H1 (cell line): ENCODE measurements around the gene PAX7. TPM values are rescaled to one million over a fixed set of nuclear protein-coding genes. Genes with fewer than 3 reads are reported as not detected.

Experiments used
- polyA plus RNA-seq, 7 experiments: library from polyadenylated mRNA; depleted of rRNA in 3 of 7; stranded (reverse) in 5 of 7; unstranded in 2 of 7; fragments of >200 nt in 5 of 7; fragments of 200-250 nt in 2 of 7; gene quantifications; 1 replicate in 5 of 7; 2 replicates in 1 of 7; 4 replicates in 1 of 7; pipeline versions ENCODE4 v1.2.1 to v1.2.3, GENCODE V29; 2011 to 2013; ENCODE audit warnings: missing spikeins in 2 of 7, mixed read lengths in 2 of 7
- total RNA-seq: library from RNA; stranded (reverse); fragmentation: NEBNext Ultra II Directional; extraction: Animal tissue kit (Norgen Biotek cat#: 25700); gene quantifications from 2 replicates; pipeline ENCODE4 v1.2.1, GENCODE V29; 2021
- TF ChIP-seq, protein P1 (sequence below): IDR thresholded peaks from 2 replicates; pipeline ENCODE4 v1.6.1; 2012; ENCODE audit warnings: low read length, inconsistent platforms

PAX7 gene
- total and polyA plus RNA-seq, 2 of the 8 experiments (the other 6 are each of a cell fraction or from before 2014, with no cell fraction given): not detected

DNA sequence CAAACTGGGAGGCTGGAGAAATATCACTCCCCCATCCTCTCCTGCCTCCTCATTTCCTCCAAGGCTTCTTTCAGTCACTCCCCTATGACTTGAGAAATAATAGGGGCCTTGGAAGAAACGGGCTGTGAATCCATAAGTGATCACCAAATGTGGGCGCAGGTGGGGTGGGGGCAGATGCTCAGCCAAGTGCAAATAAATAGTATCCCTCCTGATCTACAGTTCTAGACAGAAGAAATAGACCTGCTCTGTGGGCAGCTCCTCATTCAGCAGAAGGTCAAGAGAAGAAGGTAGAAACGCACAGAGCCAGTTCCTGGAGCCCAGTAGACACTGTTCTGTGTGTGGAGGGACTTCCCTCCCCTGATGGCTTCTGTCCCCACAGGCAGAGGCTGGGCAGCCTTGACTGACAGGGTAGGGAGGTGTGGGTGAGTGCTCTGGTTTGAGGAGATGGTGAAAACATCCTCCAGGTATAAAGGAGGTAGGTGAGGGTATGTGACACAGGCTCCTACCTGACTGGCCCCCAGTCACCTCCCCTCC is 17.1 kb downstream of the PAX7 start (continued):
- TF ChIP-seq, protein P1, sequence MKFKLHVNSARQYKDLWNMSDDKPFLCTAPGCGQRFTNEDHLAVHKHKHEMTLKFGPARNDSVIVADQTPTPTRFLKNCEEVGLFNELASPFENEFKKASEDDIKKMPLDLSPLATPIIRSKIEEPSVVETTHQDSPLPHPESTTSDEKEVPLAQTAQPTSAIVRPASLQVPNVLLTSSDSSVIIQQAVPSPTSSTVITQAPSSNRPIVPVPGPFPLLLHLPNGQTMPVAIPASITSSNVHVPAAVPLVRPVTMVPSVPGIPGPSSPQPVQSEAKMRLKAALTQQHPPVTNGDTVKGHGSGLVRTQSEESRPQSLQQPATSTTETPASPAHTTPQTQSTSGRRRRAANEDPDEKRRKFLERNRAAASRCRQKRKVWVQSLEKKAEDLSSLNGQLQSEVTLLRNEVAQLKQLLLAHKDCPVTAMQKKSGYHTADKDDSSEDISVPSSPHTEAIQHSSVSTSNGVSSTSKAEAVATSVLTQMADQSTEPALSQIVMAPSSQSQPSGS: no peak
